Gastrocnemius medialis (tissue), 4 donors: ENCODE measurements around the gene ARL15.

Experiments used
- CTCF ChIP-seq, 5 experiments: fragments of 450-650 bp in 3 of 5; fragments of 200-600 bp in 2 of 5; sonication (generic) in 2 of 5; IDR thresholded peaks in 4 of 5; conservative IDR thresholded peaks in 1 of 5; 1 replicate in 4 of 5; 2 replicates in 1 of 5; pipeline ENCODE4 v1.5.1; 2016 to 2019; ENCODE audit warnings: antibody characterized with exemption in 5 of 5, mild to moderate bottlenecking in 3 of 5, moderate library complexity in 3 of 5
- POLR2A ChIP-seq, 2 donors: fragments of 450-650 bp; IDR thresholded peaks; one replicate each; pipeline ENCODE4 v1.6.1; 2017; ENCODE audit warnings: antibody characterized with exemption in 2 of 2, mild to moderate bottlenecking in 2 of 2, moderate library complexity in 2 of 2

GRCh38 chr5:54259090-54259489 lies 51.3 kb downstream of the ARL15 start:
- no peak for TF ChIP-seq CTCF (IDR thresholded peaks at IDR 0.05 in 4 of 5, conservative IDR thresholded peaks at IDR 0.05 in 1 of 5)
- no peak for TF ChIP-seq POLR2A (IDR thresholded peaks at IDR 0.05)
